HG03139 (cell line): ENCODE data around the gene MYO1D.
"Not testable (repeated sequence)": the region's sequence is repeated elsewhere in the genome, so short reads cannot be mapped to it uniquely, and the experiment has no call there.

Source experiments
- ATAC-seq: cut with Tn5 transposase; IDR thresholded peaks from one replicate; pipeline ENCODE4 v1.9.1; 2021; ENCODE audit not compliant: unreplicated experiment

The MYO1D gene

DNA sequence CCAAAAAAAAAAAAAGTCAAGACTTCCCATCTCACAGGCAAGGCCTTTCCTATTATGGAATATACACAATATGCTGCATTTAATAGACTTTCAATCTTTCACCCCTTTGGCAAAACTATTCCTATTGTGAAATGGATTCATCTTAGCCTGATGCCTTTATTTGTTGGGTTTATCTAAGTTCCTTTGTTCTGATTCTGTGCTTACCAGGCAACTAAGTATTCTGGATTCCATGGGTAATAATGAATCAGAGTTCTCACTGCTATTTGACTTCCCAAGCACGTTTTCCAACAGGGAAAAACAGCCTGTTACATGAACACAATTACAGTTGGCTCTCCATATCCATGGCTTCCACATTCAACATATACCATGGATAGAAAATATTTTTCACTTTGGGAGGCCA is 135.5 kb downstream of the MYO1D start:
- no peak for ATAC-seq

DNA sequence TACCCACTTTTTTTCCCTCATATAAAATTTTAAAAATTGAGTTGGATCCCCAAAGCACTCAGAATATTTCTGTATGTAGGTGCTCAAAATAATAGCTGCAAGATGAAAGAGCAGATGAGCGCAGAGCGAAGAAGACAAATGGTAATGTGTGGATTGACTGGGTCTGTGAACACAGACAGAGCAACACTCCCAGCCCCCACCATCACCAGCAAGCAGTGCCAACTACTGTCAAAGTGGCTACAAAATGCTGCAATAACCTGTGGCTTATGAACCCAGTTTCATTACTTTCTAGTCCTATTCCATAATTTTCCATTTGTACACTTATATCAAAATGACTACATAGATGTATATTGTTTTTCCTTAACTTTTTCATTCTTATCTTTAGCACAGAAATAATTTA is 137.2 kb downstream of the MYO1D start:
- no peak for ATAC-seq

DNA sequence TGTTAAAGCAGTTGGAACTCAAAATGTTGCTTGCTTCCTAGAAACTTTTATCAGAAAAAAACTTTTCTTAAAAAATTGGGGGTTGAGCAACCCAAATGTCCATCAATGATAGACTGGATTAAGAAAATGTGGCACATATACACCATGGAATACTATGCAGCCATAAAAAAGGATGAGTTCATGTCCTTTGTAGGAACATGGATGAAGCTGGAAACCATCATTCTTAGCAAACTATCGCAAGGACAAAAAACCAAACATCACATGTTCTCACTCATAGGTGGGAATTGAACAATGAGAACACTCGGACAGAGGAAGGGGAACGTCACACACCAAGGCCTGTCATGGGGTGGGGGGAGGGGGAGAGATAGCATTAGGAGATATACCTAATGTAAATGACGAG is 137.8 kb downstream of the MYO1D start:
- ATAC-seq = not testable (repeated sequence)

DNA sequence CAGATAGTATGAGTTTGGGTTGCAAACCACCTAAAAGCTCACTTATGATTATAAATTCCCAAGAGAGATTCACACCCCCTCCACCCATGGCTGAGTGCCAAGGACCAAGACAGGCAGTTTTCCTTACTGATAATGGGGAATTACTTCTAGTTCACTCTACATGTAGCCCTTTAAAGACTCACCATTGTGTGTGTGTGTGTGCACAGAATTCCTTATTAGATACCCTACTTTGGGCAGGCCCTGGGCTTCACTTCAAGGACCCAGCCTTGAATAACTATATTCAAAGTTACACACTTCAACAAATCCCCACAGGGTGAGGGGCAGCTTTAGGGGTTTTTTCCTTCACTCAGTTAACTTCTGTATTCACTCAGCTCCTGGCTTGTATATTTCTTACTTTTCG is 143.5 kb downstream of the MYO1D start:
- no peak for ATAC-seq

DNA sequence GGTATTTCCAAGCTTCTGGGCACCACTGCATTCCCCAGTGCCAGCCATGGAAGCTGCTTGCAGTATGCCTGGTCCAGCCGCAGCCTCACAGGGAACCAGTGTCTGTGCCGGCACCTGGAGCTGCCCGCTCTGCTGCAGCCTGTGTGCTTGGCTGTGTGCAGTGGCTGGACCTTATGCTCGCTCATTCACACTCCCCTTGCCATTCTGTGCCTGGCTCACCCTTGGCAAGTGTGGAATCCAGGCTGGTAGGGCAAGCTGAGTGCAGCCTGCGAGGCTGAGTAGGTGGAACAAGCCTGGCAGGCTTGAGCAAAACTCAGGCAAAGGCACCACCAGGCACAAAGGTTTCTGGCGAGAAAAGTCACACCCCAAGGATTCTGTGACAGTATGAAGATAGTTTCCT is 144.0 kb downstream of the MYO1D start:
- ATAC-seq = no peak

DNA sequence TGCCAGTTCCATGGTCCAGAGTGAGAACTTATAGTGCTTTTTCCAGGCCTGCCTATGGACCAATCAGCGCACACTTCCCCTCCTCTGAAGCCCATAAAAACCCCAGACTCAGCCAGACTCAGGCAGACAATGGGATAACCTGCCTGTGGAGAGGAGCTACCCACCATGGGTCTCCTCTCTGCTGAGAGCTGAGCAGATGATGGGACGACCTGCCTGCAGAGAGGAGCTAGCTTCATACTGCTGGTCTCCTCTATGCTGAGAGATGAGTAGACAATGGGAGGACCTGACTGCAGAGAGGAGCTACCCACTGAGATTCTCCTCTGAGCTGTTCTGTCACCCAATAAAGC is 144.7 kb downstream of the MYO1D start:
- ATAC-seq = no peak

DNA sequence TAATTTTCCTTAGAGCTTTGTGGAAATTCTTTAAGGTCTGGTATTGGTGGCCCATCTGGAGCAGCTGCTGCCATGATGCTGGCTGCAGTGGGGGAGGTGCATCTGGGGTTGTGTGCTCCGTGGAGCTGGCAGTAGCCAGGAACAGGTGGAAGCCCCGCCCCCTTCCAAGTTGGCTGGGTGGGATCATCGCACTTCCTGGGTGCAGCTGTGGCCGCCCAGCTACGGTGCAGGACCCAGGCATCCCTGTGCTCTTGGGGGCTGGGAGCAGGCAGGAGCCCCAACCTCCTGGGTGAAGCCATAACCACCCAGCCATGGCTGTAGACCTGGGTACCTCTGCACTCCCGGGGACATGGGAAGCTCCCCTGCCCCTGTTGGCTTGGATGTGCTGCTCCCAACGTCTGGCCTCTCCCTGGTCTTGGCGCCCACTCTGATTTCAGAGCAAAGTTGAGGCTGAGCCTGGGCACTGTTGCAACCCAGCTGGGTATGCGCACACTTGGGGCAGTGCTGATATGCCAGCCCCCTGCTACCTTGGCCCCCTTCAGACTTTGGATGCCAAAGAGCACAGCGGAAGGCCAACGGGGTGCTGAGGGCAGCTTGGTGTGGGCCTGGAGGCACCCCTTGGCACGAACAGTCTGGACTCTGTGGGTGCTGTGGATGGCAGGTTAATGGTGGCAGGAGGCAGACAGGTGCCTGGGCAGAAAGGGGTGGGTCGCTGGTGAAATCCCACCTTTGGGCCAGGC is 145.2 kb downstream of the MYO1D start:
- ATAC-seq = no peak

DNA sequence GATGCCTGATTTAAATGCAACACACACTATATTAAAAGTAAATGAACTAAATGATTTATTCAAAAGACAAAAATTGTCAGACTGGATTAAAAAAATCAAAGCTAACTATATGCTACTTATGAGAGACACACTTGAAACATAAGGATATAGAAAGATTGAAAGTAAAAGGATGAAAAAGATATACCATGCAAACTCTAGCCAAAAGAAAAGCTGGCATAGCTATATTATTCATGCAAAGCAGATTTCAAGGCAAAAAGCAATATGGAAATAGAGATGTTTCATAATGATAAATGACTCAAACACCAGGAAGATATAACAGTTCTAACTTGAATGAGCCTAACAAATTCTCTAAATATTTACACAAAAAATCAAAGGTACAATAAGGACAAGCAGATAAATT is 149.2 kb downstream of the MYO1D start:
- no peak for ATAC-seq

DNA sequence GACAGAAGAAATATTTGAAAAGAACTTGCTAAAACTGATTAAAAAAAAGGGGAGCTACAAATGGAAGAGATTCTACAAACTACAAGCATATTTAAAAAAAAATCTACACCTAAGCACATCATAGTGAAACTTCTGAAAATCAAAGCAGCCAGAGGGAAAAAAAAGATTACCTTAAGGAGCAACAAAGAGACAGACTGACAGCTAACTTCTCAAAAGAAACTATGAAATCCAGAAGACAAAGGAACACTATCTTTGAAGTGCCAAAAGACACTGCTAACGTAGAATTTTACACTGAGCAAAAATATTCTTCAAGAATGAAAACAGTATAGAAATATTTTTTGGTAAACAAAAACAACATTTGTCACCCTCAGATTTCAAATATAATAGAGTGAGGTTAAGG is 151.2 kb downstream of the MYO1D start:
- no peak for ATAC-seq

DNA sequence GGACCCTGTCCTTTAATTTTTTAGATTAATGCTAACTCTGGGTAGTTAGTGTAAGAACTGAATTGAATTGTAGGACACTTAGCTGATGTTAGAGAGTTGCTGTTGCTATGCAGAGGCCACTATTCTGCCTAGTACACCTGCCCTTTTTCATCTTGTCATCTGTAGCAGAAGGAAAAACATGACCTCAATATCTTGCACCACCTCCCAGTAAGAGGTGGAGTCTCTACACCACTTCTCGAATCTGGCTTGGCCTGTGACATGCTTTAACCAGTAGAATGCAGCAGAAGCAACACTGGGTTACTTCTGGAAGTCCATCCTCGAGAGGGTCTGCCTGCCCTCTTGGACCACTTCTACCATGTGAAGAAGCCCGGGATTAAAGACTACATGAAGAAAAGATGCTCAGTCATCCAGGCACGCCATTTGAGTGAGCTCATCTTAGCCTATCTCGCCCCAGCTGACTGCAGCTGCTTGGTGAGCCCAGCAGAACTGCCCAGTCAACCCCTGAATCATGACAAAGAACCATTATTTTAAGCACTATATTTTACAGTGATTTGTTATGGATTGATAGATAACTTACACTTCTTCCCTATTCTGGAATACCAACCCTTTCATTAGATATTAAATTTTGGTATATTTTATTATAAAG is 153.5 kb downstream of the MYO1D start:
- no peak for ATAC-seq

DNA sequence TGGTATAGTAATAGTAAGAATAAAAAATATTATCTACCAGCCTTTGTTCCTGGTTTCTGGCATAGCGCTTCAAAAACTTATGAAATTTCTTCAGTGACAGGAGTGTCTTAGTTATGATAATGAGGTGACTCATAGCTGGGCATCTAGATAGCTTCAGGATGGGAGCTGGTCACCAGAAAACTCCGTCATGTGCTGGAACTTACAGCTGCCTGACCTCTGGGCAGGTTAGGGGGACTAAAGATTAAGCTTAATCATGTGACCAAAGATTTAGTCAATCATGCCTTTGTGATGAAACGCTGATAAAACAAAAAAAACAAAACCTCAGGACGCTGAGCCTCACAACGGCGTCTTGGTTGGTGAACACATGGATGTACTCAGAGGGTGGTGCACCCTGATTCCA is 154.2 kb downstream of the MYO1D start:
- no peak for ATAC-seq

DNA sequence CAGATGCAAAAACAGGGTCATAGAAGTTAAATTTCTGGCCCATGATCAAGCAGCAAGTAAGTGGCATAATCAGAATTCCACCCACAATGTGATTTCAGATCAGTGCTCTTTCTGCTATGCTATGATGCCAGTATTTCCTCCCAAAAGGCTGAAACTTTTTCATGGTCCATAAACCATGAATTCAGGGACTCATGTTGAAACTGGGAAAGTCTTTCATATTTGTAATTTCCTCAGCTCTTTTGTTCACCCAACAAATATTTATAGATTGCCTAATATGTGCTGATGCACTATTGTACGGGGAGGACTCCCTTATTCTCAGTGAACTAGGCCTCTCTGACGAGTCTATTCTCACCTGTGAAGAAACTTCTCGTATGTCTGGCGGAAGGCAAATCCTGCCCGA is 156.3 kb downstream of the MYO1D start:
- ATAC-seq = no peak

DNA sequence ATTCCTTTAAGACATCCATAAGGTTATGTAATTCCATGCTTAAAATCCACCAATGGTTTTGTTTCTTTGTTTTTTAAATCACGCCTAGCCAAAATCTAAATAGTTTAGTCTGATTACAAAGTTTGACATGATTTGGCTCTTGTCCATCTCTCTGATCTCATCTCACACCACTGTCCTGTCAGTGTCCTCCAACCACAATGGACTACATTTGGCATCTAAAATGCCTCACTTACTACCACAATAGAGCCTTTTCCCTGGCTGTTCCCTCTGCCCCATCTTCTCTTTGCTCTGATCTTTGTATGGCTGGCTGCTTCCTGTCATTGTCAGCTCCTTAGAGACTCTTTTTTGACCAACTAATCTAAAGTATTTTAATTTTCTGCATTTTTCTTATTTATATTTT is 157.2 kb downstream of the MYO1D start:
- no peak for ATAC-seq

DNA sequence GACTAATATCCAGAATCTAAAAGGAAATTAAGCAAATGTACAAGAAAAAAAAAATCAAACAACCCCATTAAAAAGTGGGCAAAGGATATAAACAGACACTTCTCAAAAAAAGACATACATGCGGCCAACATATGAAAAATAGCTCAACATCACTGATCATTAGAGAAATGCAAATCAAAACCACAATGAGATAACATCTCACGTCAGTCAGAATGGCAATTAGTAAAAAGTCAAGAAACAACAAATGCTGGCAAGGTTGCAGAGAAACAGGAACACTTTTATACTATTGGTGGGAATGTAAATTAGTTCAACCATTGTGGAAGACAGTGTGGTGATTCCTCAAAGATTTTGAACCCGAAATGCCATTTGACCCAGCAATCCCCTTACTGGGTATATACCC is 162.0 kb downstream of the MYO1D start:
- ATAC-seq = not testable (repeated sequence)

DNA sequence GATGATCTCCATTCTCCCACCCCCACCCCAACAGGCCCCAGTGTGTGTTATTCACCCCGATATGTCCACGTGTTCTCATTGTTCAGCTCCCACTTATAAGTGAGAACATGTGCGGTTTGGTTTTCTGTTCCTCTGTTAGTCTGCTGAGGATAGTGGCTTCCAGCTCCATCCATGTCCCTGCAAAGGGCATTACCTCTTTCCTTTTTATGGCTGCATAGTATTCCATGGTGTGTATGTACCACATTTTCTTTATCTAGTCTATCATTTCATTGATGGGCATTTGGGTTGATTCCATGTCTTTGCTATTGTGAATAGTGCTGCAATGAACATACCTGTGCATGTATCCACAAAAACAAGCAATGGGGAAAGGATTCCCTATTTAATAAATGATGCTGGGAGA is 162.7 kb downstream of the MYO1D start:
- not testable (repeated sequence) for ATAC-seq

DNA sequence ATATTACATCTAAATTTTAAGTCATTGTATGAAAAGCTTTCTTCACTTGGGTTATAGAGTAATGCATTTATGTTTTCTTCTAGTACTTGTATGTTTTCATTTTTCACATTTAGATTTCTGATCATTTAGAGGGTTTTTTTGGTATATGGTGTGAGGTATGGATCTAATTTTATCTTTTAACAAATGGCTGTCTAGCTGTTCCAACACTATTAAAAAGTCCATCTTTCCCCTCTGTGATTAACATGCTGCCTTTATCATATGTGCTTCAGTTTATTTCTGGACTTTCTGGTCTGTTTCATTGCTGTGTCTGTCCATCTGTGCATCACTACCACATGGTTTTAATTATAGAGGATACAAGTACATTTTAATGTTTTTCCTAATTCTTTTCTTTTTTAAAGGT is 163.8 kb downstream of the MYO1D start:
- ATAC-seq = no peak

DNA sequence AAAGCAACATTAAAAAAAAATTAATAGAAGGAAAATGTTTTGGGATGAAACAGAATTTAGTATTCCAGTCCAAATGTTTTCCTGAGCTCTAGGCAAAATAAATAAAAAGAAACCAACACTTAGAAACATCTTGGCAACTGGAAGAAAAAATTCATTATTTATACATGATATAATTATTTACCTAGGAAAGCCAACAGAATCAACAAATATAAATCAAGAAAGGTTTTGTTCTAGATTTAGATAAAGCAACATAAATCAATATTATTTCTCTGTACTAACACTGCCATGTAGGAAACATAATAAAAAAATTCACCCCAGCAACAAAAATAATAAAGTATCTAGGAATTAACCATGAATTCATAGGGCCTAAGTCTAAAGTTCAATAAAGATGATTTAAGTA is 167.4 kb downstream of the MYO1D start:
- ATAC-seq = no peak

DNA sequence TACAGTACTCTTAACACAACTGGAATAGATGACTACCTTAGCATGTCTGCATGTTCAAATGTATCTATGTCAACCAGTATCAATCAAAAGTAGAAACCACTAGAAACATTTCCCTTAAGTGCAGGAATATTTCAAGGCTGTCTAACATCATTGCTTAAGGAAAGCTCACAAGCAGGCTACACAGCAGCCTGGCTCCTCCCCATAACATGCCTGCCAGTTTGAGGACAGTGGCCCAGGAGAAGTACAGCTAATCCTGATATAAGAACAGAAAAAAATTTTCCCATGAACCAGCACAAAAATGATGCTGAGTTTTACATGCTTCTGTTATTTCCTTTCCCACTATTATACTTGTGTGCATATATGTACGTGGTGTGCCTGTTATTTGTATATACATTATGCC is 175.1 kb downstream of the MYO1D start:
- ATAC-seq = no peak

DNA sequence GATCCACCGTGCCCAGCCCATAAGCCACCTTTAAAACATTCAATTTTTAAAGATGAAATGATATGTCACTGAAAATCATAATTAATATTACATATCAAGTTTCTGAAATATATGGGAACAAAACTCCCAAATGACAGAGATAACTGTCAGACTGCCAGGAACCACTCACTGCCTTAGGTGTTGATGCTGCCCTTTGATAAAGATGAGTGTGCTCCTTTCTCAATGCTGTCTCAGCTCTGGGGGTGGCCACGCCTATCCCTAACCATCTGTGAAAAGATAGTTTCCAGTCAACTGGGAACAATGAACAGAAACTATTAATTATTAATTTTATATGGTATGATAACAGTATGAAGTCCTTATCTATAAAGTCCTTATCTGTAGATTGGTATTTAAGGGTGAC is 177.7 kb downstream of the MYO1D start:
- ATAC-seq = no peak

DNA sequence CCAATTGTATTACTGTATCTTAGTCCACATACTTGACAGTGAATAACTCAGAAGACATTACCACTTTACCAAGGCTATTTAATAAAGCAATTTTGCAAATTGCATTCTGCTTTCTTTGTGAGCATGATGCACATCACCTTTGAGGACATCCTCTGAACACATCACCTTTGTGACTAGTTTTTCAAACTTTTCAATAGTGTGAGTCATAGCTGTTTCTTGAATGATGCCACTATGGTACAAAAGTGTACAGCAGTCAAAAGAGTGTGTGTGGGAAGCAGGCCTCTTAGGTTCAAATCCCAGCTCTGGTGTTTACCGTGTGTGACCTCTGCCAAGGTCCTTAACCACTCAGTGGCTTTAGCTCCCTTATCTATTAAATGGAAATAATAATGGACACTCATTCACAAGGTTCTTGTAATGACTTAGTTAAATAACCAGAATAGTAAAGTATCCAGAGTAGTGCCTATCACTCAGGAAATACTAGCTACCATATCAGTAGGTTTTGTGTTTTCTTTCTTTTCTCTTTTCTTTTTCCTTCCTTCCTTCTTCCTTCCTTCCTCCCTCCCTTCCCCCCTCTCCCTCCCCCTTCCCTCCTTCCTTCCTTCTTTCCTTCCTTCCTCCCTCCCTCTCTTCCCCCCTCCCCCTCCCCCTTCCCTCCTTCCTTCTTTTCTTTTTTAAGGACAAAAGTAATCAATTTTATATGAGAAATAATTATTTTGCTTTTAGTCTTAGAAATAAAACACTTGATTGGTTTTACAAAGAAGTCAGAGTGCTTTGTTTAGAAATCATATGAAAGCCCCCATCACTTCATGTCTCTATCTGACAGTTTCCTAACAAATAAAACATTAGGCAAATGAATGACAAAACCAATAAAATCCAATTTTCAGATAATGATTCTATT is 178.9 kb downstream of the MYO1D start:
- no peak for ATAC-seq

DNA sequence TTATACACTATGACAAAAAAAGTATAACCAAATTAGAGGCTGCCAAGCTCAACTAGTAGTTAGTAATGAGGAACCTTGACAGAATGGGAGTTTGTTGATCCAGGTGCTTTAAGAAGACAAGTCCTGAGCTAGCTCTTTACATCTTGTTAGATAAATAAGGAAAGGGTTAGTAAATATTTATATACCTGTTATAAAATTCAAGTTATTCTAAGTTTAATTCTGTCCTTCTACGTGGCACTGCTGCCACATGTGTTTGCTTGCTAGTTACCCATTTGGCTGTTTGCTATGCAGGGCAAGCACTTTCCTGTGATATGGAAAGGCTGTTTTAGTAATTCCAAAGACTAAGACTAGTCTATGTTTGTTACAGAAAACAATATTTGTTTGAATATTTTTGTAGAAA is 180.5 kb downstream of the MYO1D start:
- ATAC-seq = no peak

DNA sequence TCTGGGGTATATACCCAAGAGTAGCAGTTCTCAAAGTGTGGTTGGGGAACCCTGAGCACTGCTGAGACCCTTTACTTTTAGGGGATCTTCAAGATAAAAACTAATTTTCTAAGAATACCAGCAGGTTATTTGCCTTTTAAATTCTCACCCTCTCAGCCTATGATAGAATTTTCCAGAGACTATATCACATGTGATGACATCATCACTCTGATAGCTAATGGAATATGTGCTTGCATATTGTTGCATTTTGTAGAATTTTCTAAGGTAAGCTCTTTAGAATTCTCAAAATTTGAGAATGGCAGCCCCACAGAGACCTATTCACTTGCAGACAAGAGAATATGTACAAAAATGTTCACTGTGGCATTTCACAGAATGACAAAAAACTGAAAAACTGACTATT is 181.1 kb downstream of the MYO1D start:
- no peak for ATAC-seq
